OCI-LY7 (cell line): Measurements from ENCODE around the gene HS1BP3. TPM values are rescaled to one million over a fixed set of nuclear protein-coding genes. Genes with fewer than 3 reads are reported as not detected.

ENCODE experiments used
- BruUV-seq: library from RNA; stranded (reverse); fragments of 400-500 nt; replicated peaks from 2 replicates; lab custom pipeline; 2021; lab: Mats Ljungman, UMichigan
- CTCF ChIA-PET: fragments of 300-600 bp; sonication (Branson Sonifier 250); formaldehyde crosslinking; loops from one replicate; lab custom pipeline; 2022; ENCODE audit warnings: antibody characterized with exemption; ENCODE audit not compliant: unreplicated experiment; lab: Charles Lee
- POLR2A ChIA-PET: fragments of 300-600 bp; sonication (Branson Sonifier 250); formaldehyde crosslinking; loops from one replicate; lab custom pipeline; 2022; ENCODE audit warnings: antibody characterized with exemption; lab: Charles Lee
- DNase-seq: peaks from one replicate; pipeline ENCODE4 v3.0.0-alpha.2; 2015; ENCODE audit warnings: low spot score
- H2AFZ ChIP-seq: fragments of 200-600 bp; sonication (generic), shearing (Covaris generic); 2 replicates; pipeline ENCODE4 v1.6.1; 2014; ENCODE audit warnings: mild to moderate bottlenecking, antibody characterized with exemption, low read length, moderate library complexity
- H3K27ac ChIP-seq: fragments of 200-600 bp; sonication (generic); 2 replicates; pipeline ENCODE4 v1.5.1; 2014; ENCODE audit warnings: mixed run types, low read depth, mild to moderate bottlenecking, moderate library complexity, low read length, inconsistent platforms; ENCODE audit not compliant: poor library complexity, severe bottlenecking
- H3K36me3 ChIP-seq: fragments of 200-600 bp; sonication (generic); 2 replicates; pipeline ENCODE4 v1.6.1; 2014; ENCODE audit warnings: mild to moderate bottlenecking, antibody characterized with exemption, low read length, moderate library complexity, mixed read lengths; ENCODE audit not compliant: insufficient read depth
- H3K4me1 ChIP-seq: fragments of 200-600 bp; sonication (generic); 2 replicates; pipeline ENCODE4 v1.5.1; 2014; ENCODE audit warnings: mild to moderate bottlenecking, low read length; ENCODE audit not compliant: insufficient read depth, poor library complexity, severe bottlenecking
- H3K4me2 ChIP-seq: fragments of 200-600 bp; sonication (generic); 2 replicates; pipeline ENCODE4 v1.6.1; 2014; ENCODE audit warnings: mild to moderate bottlenecking, low read length
- H3K4me3 ChIP-seq: fragments of 200-600 bp; sonication (generic); 2 replicates; pipeline ENCODE4 v1.5.1; 2014; ENCODE audit warnings: mild to moderate bottlenecking, low read depth, low read length; ENCODE audit not compliant: poor library complexity, severe bottlenecking
- H3K79me2 ChIP-seq: fragments of 200-600 bp; sonication (generic); 2 replicates; pipeline ENCODE4 v1.6.1; 2016; ENCODE audit warnings: low read depth, mild to moderate bottlenecking, low read length, moderate library complexity, mixed read lengths; ENCODE audit not compliant: insufficient read depth
- H3K9me2 ChIP-seq: fragments of 200-600 bp; sonication (generic); 2 replicates; pipeline ENCODE4 v1.6.1; 2016; ENCODE audit warnings: mild to moderate bottlenecking, low read length, mixed read lengths; ENCODE audit not compliant: insufficient read depth
- H3K9me3 ChIP-seq: fragments of 200-600 bp; sonication (generic); 2 replicates; pipeline ENCODE4 v1.6.1; 2014; ENCODE audit warnings: mild to moderate bottlenecking, mixed run types, low read length, mixed read lengths
- H4K20me1 ChIP-seq: fragments of 200-600 bp; sonication (generic); 2 replicates; pipeline ENCODE4 v1.6.1; 2014; ENCODE audit warnings: mild to moderate bottlenecking, antibody characterized with exemption, low read length, moderate library complexity, mixed read lengths; ENCODE audit not compliant: insufficient read depth
- EZH2phosphoT487 ChIP-seq: fragments of 200-600 bp; sonication (generic); IDR thresholded peaks from 2 replicates; pipeline ENCODE4 v1.6.1; 2018; ENCODE audit warnings: low read depth, borderline replicate concordance, mild to moderate bottlenecking, mixed run types, antibody characterized with exemption, low read length, moderate library complexity, mixed read lengths
- intact Hi-C: fragments of 100-400 bp; cut with micrococcal nuclease; formaldehyde crosslinking; loops from one replicate; pipeline ENCODE4 v1.10.0; 2022; ENCODE audit not compliant: unreplicated experiment
- total RNA-seq, 2 experiments: library from RNA; depleted of rRNA in 1 of 2; stranded (reverse); fragments of >200 nt in 1 of 2; shearing (Covaris generic) in 1 of 2; gene quantifications; 2 replicates each; pipeline ENCODE4 v1.2.3, GENCODE V29; 2014 to 2022
- TF ChIP-seq, protein P1 (sequence below): fragments of 200-600 bp; sonication (generic); conservative IDR thresholded peaks from 2 replicates; pipeline ENCODE4 v1.5.1; 2014; ENCODE audit warnings: mild to moderate bottlenecking, antibody characterized with exemption, low read length, moderate library complexity, mixed read lengths

Gene HS1BP3
- total RNA-seq, 2 experiments from 2014 or later = 10.6 to 15.2 TPM

DNA sequence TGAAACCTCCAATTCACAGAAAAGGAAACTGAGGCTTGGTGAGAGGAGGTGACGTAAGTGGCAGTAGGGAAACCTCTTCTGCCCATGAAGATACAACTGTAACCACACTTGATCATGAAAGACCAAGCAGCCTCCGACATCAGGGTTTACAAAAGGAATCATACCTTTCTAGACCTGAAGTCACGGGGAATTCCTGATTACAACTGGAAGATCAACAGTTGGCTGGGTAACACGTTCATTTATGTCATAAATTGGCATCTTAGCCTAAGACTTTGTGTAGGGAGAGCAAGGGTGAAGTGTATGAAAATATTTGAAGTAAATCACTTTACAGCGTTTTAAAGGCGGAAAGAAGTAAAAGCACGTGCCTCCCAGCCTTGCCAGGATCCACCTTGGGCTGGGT is 922 bp downstream of the HS1BP3 start:
- peak overlapping the region; percentile 90; the same call in 1 of the 2 replicates for H2AFZ ChIP-seq
- H3K4me3 ChIP-seq = peak overlapping the region; percentile 77
- intact Hi-C loops = no loop called here
- no peaks in the 10 kb centered on the region for H3K79me2 ChIP-seq
- CTCF ChIA-PET = interaction anchor here (1.0 kb wide), 1 partner anchor 16 kb away, joined by 3 read pairs; no protein-coding TSS in a partner anchor
- no peaks in the 10 kb centered on the region for H3K36me3 ChIP-seq
- H3K4me1 ChIP-seq = peaks cover 15% of the 10 kb centered on the region
- H4K20me1 ChIP-seq = no peaks in the 10 kb centered on the region
- TF ChIP-seq EZH2phosphoT487 = no peak
- TF ChIP-seq, protein P1, sequence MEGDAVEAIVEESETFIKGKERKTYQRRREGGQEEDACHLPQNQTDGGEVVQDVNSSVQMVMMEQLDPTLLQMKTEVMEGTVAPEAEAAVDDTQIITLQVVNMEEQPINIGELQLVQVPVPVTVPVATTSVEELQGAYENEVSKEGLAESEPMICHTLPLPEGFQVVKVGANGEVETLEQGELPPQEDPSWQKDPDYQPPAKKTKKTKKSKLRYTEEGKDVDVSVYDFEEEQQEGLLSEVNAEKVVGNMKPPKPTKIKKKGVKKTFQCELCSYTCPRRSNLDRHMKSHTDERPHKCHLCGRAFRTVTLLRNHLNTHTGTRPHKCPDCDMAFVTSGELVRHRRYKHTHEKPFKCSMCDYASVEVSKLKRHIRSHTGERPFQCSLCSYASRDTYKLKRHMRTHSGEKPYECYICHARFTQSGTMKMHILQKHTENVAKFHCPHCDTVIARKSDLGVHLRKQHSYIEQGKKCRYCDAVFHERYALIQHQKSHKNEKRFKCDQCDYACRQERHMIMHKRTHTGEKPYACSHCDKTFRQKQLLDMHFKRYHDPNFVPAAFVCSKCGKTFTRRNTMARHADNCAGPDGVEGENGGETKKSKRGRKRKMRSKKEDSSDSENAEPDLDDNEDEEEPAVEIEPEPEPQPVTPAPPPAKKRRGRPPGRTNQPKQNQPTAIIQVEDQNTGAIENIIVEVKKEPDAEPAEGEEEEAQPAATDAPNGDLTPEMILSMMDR = no peak
- POLR2A ChIA-PET = interaction anchor here (0.9 to 3.6 kb wide), 4 partner anchors 26 to 303 kb away, joined by 3 to 24 read pairs (median 5); no protein-coding TSS in a partner anchor
- no peak for DNase-seq
- BruUV-seq = no TSS peak
- H3K4me2 ChIP-seq = peak overlapping the region; percentile 84
- H3K9me3 ChIP-seq = no peaks in the 10 kb centered on the region
- H3K9me2 ChIP-seq = no peaks in the 10 kb centered on the region
- H3K27ac ChIP-seq = no peak overlapping the region

DNA sequence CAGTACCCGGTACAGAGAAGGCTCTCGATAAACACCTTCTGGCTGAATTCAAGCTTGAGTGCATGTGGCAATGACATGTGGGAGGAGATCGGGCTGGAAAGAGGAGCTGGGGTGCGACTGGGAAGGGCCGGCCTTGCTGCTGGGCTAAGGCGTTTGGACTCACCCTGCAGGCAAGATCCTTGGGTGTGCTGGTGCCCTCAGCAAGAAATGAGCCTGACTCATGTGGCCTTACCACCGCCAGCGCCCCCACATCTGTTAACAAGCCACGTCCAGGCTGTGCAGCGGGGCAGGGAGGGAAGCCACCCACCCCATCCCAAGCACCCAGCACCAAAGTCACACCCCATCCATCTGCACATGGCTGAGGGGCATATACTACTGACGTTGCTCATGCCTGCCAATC is 1.3 kb downstream of the HS1BP3 start:
- Histone ChIP-seq H3K27ac (no peak overlapping the region), H4K20me1 (no peaks in the 10 kb centered on the region), H3K4me3 (peak overlapping the region; percentile 77), H3K4me1 (peaks cover 15% of the 10 kb centered on the region), H3K36me3 (no peaks in the 10 kb centered on the region), H3K9me2 (no peaks in the 10 kb centered on the region), H3K4me2 (peak overlapping the region; percentile 84), H2AFZ (no peak overlapping the region), H3K79me2 (no peaks in the 10 kb centered on the region), H3K9me3 (no peaks in the 10 kb centered on the region)
- BruUV-seq = no TSS peak
- intact Hi-C loops = no loop called here
- DNase-seq = no peak
- POLR2A ChIA-PET = interaction anchor here (1.5 to 3.6 kb wide), 2 partner anchors 27 to 303 kb away, joined by 3 to 24 read pairs; no protein-coding TSS in a partner anchor
- CTCF ChIA-PET = no interaction called here
- TF ChIP-seq EZH2phosphoT487 = no peak
- TF ChIP-seq, protein P1 = no peak

DNA sequence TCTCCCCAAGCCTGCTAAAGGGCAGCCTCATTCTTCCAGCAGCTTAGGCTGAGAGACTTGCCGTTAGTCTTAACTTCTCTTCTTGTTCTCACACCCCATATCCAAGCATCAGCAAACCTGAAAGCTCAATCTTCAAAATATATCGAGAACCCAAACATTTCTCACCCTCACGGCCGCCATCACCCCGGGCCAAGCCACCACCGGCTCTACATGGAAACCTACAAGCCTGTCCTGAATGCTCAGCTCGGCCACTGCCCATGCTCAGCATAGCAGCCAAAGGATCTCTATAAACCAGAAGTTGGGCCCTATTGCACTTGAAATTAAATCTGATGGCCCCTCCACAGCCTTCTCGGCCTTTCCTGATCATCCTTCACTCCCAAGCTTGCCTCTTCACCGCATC is 2.1 kb downstream of the HS1BP3 start:
- no peak overlapping the region for H3K4me3 ChIP-seq
- H2AFZ ChIP-seq = no peak overlapping the region
- no peak overlapping the region for H3K4me2 ChIP-seq
- no peaks in the 10 kb centered on the region for H4K20me1 ChIP-seq
- no TSS peak for BruUV-seq
- DNase-seq = no peak
- intact Hi-C loops = no loop called here
- ChIA-PET POLR2A (interaction anchor here (0.6 kb wide), 1 partner anchor 236 kb away, joined by 3 read pairs; no protein-coding TSS in a partner anchor), CTCF (interaction anchor here (0.6 kb wide), 1 partner anchor 124 kb away, joined by 3 read pairs; no protein-coding TSS in a partner anchor)
- H3K4me1 ChIP-seq = peaks cover 15% of the 10 kb centered on the region
- no peak overlapping the region for H3K27ac ChIP-seq
- H3K36me3 ChIP-seq = no peaks in the 10 kb centered on the region
- H3K9me3 ChIP-seq = no peaks in the 10 kb centered on the region
- H3K79me2 ChIP-seq = no peaks in the 10 kb centered on the region
- H3K9me2 ChIP-seq = no peaks in the 10 kb centered on the region
- TF ChIP-seq EZH2phosphoT487 = no peak
- TF ChIP-seq, protein P1 = no peak
